H9 (cell line): Measurements from ENCODE around the gene PROX1. TPM values are rescaled to one million over a fixed set of nuclear protein-coding genes. Genes with fewer than 3 reads are reported as not detected.

ENCODE experiments used
- DNase-seq: peaks from one replicate; pipeline ENCODE4 v3.0.0-alpha.2; 2017
- H2AFZ ChIP-seq: one replicate; pipeline ENCODE4 v1.6.1; 2013; ENCODE audit warnings: mild to moderate bottlenecking, low read length, control low read depth, moderate library complexity
- H2AK5ac ChIP-seq: 2 replicates; pipeline ENCODE4 v1.6.1; 2013; ENCODE audit warnings: low read length, control low read depth, mixed read lengths; ENCODE audit not compliant: insufficient read length
- H2BK120ac ChIP-seq: one replicate; pipeline ENCODE4 v1.6.1; 2013; ENCODE audit warnings: low read depth, mild to moderate bottlenecking, low read length, control low read depth, inconsistent platforms; ENCODE audit not compliant: poor library complexity, severe bottlenecking
- H2BK12ac ChIP-seq: 2 replicates; pipeline ENCODE4 v1.6.1; 2013; ENCODE audit warnings: low read length, control low read depth, mixed read lengths, low read depth; ENCODE audit not compliant: insufficient read length
- H2BK15ac ChIP-seq: 2 replicates; pipeline ENCODE4 v1.6.1; 2013; ENCODE audit warnings: low read depth, low read length, control low read depth
- H2BK20ac ChIP-seq: one replicate; pipeline ENCODE4 v1.6.1; 2013; ENCODE audit warnings: low read depth, mild to moderate bottlenecking, low read length, control low read depth, inconsistent platforms; ENCODE audit not compliant: poor library complexity, severe bottlenecking
- H2BK5ac ChIP-seq: 2 replicates; pipeline ENCODE4 v1.6.1; 2013; ENCODE audit warnings: low read length, control low read depth, mixed read lengths; ENCODE audit not compliant: insufficient read length
- H3K14ac ChIP-seq: 2 replicates; pipeline ENCODE4 v1.6.1; 2013; ENCODE audit warnings: low read length, control low read depth; ENCODE audit not compliant: insufficient read depth
- H3K18ac ChIP-seq: 2 replicates; pipeline ENCODE4 v1.6.1; 2013; ENCODE audit warnings: low read depth, mild to moderate bottlenecking, mixed read lengths, low read length, control low read depth; ENCODE audit not compliant: insufficient read length
- H3K23ac ChIP-seq: 2 replicates; pipeline ENCODE4 v1.6.1; 2013; ENCODE audit warnings: low read length, control low read depth, mixed read lengths, low read depth; ENCODE audit not compliant: insufficient read length
- H3K23me2 ChIP-seq: 2 replicates; pipeline ENCODE4 v1.6.1; 2013; ENCODE audit warnings: low read depth, mild to moderate bottlenecking, mixed read lengths, low read length, control low read depth; ENCODE audit not compliant: insufficient read length, poor library complexity, severe bottlenecking
- H3K27ac ChIP-seq: 2 replicates; pipeline ENCODE4 v1.5.1; 2013; ENCODE audit warnings: low read length, control low read depth, mixed read lengths, low read depth; ENCODE audit not compliant: insufficient read length
- H3K27me3 ChIP-seq: 2 replicates; pipeline ENCODE4 v1.6.1; 2013; ENCODE audit warnings: low read length, control low read depth, inconsistent platforms; ENCODE audit not compliant: insufficient read depth
- H3K4ac ChIP-seq: 2 replicates; pipeline ENCODE4 v1.6.1; 2013; ENCODE audit warnings: low read depth, mild to moderate bottlenecking, control low read depth, inconsistent platforms, low read length, moderate library complexity
- H3K4me1 ChIP-seq: 2 replicates; pipeline ENCODE4 v1.6.1; 2013; ENCODE audit warnings: low read length, control low read depth, inconsistent platforms; ENCODE audit not compliant: insufficient read depth
- H3K4me2 ChIP-seq: 2 replicates; pipeline ENCODE4 v1.6.1; 2013; ENCODE audit warnings: low read length, control low read depth, mixed read lengths; ENCODE audit not compliant: insufficient read length, insufficient read depth
- H3K56ac ChIP-seq: 2 replicates; pipeline ENCODE4 v1.6.1; 2013; ENCODE audit warnings: low read depth, mild to moderate bottlenecking, mixed read lengths, low read length, control low read depth; ENCODE audit not compliant: insufficient read length
- H3K79me1 ChIP-seq: 2 replicates; pipeline ENCODE4 v1.6.1; 2013; ENCODE audit warnings: low read depth, mild to moderate bottlenecking, moderate library complexity, low read length, control low read depth, inconsistent platforms; ENCODE audit not compliant: insufficient read depth, poor library complexity, severe bottlenecking
- H3K79me2 ChIP-seq: 2 replicates; pipeline ENCODE4 v1.6.1; 2013; ENCODE audit warnings: low read length, control low read depth, inconsistent platforms; ENCODE audit not compliant: insufficient read depth
- H3K9ac ChIP-seq: 2 replicates; pipeline ENCODE4 v1.6.1; 2013; ENCODE audit warnings: low read length, control low read depth, mixed read lengths; ENCODE audit not compliant: insufficient read length; ENCODE audit errors: extremely low read depth
- H3K9me3 ChIP-seq: one replicate; pipeline ENCODE4 v1.6.1; 2013; ENCODE audit warnings: low read depth, low read length, inconsistent platforms; ENCODE audit not compliant: control insufficient read depth
- H3T11ph ChIP-seq: one replicate; pipeline ENCODE4 v1.6.1; 2013; ENCODE audit warnings: mild to moderate bottlenecking, low read length, control low read depth, inconsistent platforms
- H4K20me1 ChIP-seq: one replicate; pipeline ENCODE4 v1.6.1; 2013; ENCODE audit not compliant: control insufficient read depth, insufficient read length, insufficient read depth
- H4K5ac ChIP-seq: 2 replicates; pipeline ENCODE4 v1.6.1; 2013; ENCODE audit warnings: low read depth, mild to moderate bottlenecking, mixed read lengths, low read length, control low read depth; ENCODE audit not compliant: insufficient read length
- H4K8ac ChIP-seq: replicated peaks from 2 replicates; pipeline ENCODE4 v1.6.1; 2013; ENCODE audit warnings: low read length, control low read depth, mixed read lengths, low read depth; ENCODE audit not compliant: insufficient read length
- H4K91ac ChIP-seq: 2 replicates; pipeline ENCODE4 v1.6.1; 2013; ENCODE audit warnings: low read depth, mild to moderate bottlenecking, moderate library complexity, mixed read lengths, low read length, control low read depth; ENCODE audit not compliant: insufficient read length
- H3K27ac Mint-ChIP-seq, 3 experiments: 2 replicates in 2 of 3; 3 replicates in 1 of 3; pipeline ENCODE4 v1.8.0; 2020 to 2021; ENCODE audit warnings: mixed read lengths in 3 of 3, mild to moderate bottlenecking in 1 of 3, moderate library complexity in 1 of 3
- H3K27me3 Mint-ChIP-seq: 2 replicates; pipeline ENCODE4 v1.8.0; 2021; ENCODE audit warnings: low read depth, mild to moderate bottlenecking, moderate library complexity, mixed read lengths
- H3K36me3 Mint-ChIP-seq, 3 experiments: 2 replicates in 2 of 3; 3 replicates in 1 of 3; pipeline ENCODE4 v1.8.0; 2020 to 2021; ENCODE audit warnings: low read depth in 3 of 3, mixed read lengths in 3 of 3; ENCODE audit not compliant: insufficient read depth in 1 of 3
- H3K4me1 Mint-ChIP-seq, 2 experiments: 2 replicates each; pipeline ENCODE4 v1.8.0; 2020; ENCODE audit warnings: mixed read lengths in 2 of 2
- H3K4me3 Mint-ChIP-seq, 2 experiments: 2 replicates in 1 of 2; 3 replicates in 1 of 2; pipeline ENCODE4 v1.8.0; 2020 to 2021; ENCODE audit warnings: mild to moderate bottlenecking in 2 of 2, mixed read lengths in 2 of 2, moderate library complexity in 1 of 2
- H3K9me3 Mint-ChIP-seq, 2 experiments: 2 replicates in 1 of 2; 3 replicates in 1 of 2; pipeline ENCODE4 v1.8.0; 2020; ENCODE audit warnings: mild to moderate bottlenecking in 2 of 2, mixed read lengths in 2 of 2, moderate library complexity in 1 of 2
- WGBS: extraction: QIAGEN DNeasy Blood & Tissue Kit; methylation state at CpG from one replicate; pipeline ENCODE4 v1.1.7; 2013; ENCODE audit warnings: missing lambda C conversion rate, low lambda C conversion rate, mixed read lengths; ENCODE audit not compliant: insufficient read length; ENCODE audit errors: extremely low coverage; 5-methylcytosine and 5-hydroxymethylcytosine counted together
- total RNA-seq: library from RNA; stranded (reverse); gene quantifications from 2 replicates; pipeline ENCODE4 v1.2.1, GENCODE V29; 2021
- TF ChIP-seq, protein P1 (sequence below): fragments of 200-600 bp; sonication (generic); conservative IDR thresholded peaks from 3 replicates; pipeline ENCODE4 v1.8.0; 2021; ENCODE audit warnings: antibody characterized with exemption, mild to moderate bottlenecking

The PROX1 gene
- total RNA-seq, 1 experiment from 2014 or later = 0.72 TPM

DNA sequence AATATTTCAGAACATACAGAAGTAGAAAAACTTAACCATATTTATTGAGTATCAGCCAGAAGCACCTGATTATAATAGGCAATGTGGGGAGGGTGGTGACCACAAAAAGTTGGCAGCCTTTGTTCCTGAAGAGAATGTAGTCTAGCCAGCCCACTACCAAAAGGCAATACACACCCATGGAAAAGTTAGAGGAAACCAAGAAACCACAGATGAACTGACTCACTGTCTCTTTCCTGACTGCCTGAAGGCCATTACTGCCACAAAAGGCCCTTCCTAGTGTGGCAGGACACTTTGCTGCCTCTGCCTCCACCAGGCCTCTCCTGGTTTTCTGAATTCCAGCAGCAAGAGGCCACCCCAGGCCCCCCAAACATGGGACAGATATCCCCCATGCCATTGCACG lies 14.6 kb upstream of the PROX1 start:
- no peak overlapping the region for H3K4me2 ChIP-seq

More for the DNA sequence above, 14.6 kb upstream of the PROX1 start:
- H4K91ac ChIP-seq = no peak overlapping the region
- H3K4me1 ChIP-seq = no peaks in the 10 kb centered on the region; the same call in 1 of the 2 replicates
- no peak overlapping the region for H2BK120ac ChIP-seq
- H3K27ac Mint-ChIP-seq = no peak overlapping the region
- no peaks in the 10 kb centered on the region for H3K23me2 ChIP-seq
- no peak for DNase-seq
- no peaks in the 10 kb centered on the region for H3K79me1 ChIP-seq
- no CpG with 5 or more reads among the region's 1 CpG for WGBS
- no peak overlapping the region for H2BK20ac ChIP-seq
- H3K27me3 Mint-ChIP-seq = peaks cover 36% of the 10 kb centered on the region
- H3K23ac ChIP-seq = no peak overlapping the region
- no peaks in the 10 kb centered on the region for H3K36me3 Mint-ChIP-seq
- no peak overlapping the region for H3K18ac ChIP-seq
- H2BK15ac ChIP-seq = no peak overlapping the region
- no peak overlapping the region for H2BK12ac ChIP-seq
- H3K4me3 Mint-ChIP-seq = no peak overlapping the region
- no peak overlapping the region for H4K5ac ChIP-seq
- H3K9me3 ChIP-seq = no peaks in the 10 kb centered on the region
- no peaks in the 10 kb centered on the region for H4K20me1 ChIP-seq
- H3K4me1 Mint-ChIP-seq = peaks cover 10 to 16% of the 10 kb centered on the region in 2 experiments
- no peaks in the 10 kb centered on the region; a peak in 1 of 5 replicates for H3K9me3 Mint-ChIP-seq
- no peak overlapping the region for H3K56ac ChIP-seq
- no peak overlapping the region for H3T11ph ChIP-seq
- no peak overlapping the region for H3K4ac ChIP-seq
- no peak overlapping the region for H3K27ac ChIP-seq
- no peak overlapping the region for H2AFZ ChIP-seq
- H2AK5ac ChIP-seq = no peak overlapping the region
- H3K9ac ChIP-seq = no peak overlapping the region
- H2BK5ac ChIP-seq = no peak overlapping the region
- TF ChIP-seq, protein P1, sequence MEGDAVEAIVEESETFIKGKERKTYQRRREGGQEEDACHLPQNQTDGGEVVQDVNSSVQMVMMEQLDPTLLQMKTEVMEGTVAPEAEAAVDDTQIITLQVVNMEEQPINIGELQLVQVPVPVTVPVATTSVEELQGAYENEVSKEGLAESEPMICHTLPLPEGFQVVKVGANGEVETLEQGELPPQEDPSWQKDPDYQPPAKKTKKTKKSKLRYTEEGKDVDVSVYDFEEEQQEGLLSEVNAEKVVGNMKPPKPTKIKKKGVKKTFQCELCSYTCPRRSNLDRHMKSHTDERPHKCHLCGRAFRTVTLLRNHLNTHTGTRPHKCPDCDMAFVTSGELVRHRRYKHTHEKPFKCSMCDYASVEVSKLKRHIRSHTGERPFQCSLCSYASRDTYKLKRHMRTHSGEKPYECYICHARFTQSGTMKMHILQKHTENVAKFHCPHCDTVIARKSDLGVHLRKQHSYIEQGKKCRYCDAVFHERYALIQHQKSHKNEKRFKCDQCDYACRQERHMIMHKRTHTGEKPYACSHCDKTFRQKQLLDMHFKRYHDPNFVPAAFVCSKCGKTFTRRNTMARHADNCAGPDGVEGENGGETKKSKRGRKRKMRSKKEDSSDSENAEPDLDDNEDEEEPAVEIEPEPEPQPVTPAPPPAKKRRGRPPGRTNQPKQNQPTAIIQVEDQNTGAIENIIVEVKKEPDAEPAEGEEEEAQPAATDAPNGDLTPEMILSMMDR = no peak
- no peak overlapping the region for H4K8ac ChIP-seq
- no peaks in the 10 kb centered on the region for H3K79me2 ChIP-seq
- H3K27me3 ChIP-seq = peaks cover 14% of the 10 kb centered on the region; the same call in 1 of the 2 replicates
- no peak overlapping the region for H3K14ac ChIP-seq
